Aorta (tissue), 5 donors: ENCODE results near the gene ZMAT3. TPM values are rescaled to one million over a fixed set of nuclear protein-coding genes. Genes with fewer than 3 reads are reported as not detected.
A peak's percentile ranks its signal among the peaks of the same experiment; 100 is the strongest.
"Not testable (repeated sequence)": the region's sequence is repeated elsewhere in the genome, so short reads cannot be mapped to it uniquely, and the experiment has no call there.

Experiments
- ATAC-seq: fragments of 200-7000 bp; cut with Tn5 transposase; one replicate; pipeline ENCODE4 v1.9.1; 2022; ENCODE audit warnings: moderate library complexity; ENCODE audit not compliant: low FRiP score
- DNase-seq, 2 donors: peaks; one replicate each; pipeline ENCODE4 v3.0.0-alpha.2; 2020
- H3K27ac ChIP-seq, 2 donors: one replicate each; pipeline ENCODE4 v1.5.1; 2013; ENCODE audit warnings: low read length in 2 of 2, mild to moderate bottlenecking in 2 of 2, moderate library complexity in 2 of 2, control low read depth in 1 of 2, inconsistent platforms in 1 of 2, low read depth in 1 of 2
- H3K27me3 ChIP-seq, 2 donors: one replicate each; pipeline ENCODE4 v1.6.1; 2013; ENCODE audit warnings: control low read depth in 1 of 2, low read length in 1 of 2, mild to moderate bottlenecking in 1 of 2, moderate library complexity in 1 of 2; ENCODE audit not compliant: insufficient read depth in 2 of 2, control insufficient read depth in 1 of 2
- H3K36me3 ChIP-seq, 2 donors: one replicate each; pipeline ENCODE4 v1.6.1; 2013; ENCODE audit warnings: control low read depth in 1 of 2, low read length in 1 of 2, mild to moderate bottlenecking in 1 of 2; ENCODE audit not compliant: insufficient read depth in 2 of 2, control insufficient read depth in 1 of 2
- H3K4me1 ChIP-seq, 2 donors: one replicate each; pipeline ENCODE4 v1.6.1; 2013; ENCODE audit warnings: low read length in 2 of 2, control low read depth in 1 of 2, mild to moderate bottlenecking in 1 of 2, moderate library complexity in 1 of 2; ENCODE audit not compliant: insufficient read depth in 2 of 2, control insufficient read depth in 1 of 2
- H3K4me3 ChIP-seq, 2 donors: one replicate each; pipeline ENCODE4 v1.5.1; 2013; ENCODE audit warnings: low read length in 2 of 2, control low read depth in 1 of 2, mild to moderate bottlenecking in 1 of 2
- H3K9me3 ChIP-seq: one replicate; pipeline ENCODE4 v1.6.1; 2013; ENCODE audit warnings: mild to moderate bottlenecking, low read length; ENCODE audit not compliant: control insufficient read depth
- WGBS, 2 donors: extraction: QIAGEN DNeasy Blood & Tissue Kit; methylation state at CpG; one replicate each; pipeline ENCODE4 v1.1.7; 2013; 5-methylcytosine and 5-hydroxymethylcytosine counted together
- intact Hi-C, 2 donors: fragments of 100-400 bp; cut with DNase I; formaldehyde crosslinking; loops; one replicate each; pipeline versions ENCODE4 v1.14.2 to v1.15.0; 2022
- long read RNA-seq, 2 donors: library from polyadenylated mRNA; unstranded; transcript quantifications; one replicate each; pipeline ENCODE4 v2.0.0, GENCODE V29; 2020 to 2021
- polyA plus RNA-seq, 2 donors: library from polyadenylated mRNA; stranded (reverse); fragments of 200-250 nt; gene quantifications; one replicate each; pipeline ENCODE4 v1.2.3, GENCODE V29; 2013
- total RNA-seq, 2 donors: library from RNA; stranded (reverse); fragmentation: NEBNext Ultra II Directional; extraction: Animal tissue kit (Norgen Biotek cat#: 25700); gene quantifications; one replicate each; pipeline ENCODE4 v1.2.1, GENCODE V29; 2021
- donor health status: healthy with polysubstance abuse.
- donor health status: Bipolar disorder and iron deficiency.
- donor health status: DM: no; HTN: no; CAD: no.
- donor health status: DM: no; HTN: no; CAD: no.
- donor health status: DM: yes; HTN: yes; CAD: no.

Gene ZMAT3
- total RNA-seq (10 to 100 TPM; 27.1 to 27.3 TPM), polyA plus RNA-seq (10 to 100 TPM in 1 of 2 donors, 1 to 10 TPM in 1; 9.9 to 12.4 TPM)
- long read RNA-seq, donor 1, full-length matches to known transcripts, result 4 of 16 reads
- long read RNA-seq, donor 1, partial matches to known transcripts, result 7 of 16 reads
- long read RNA-seq, donor 1, other reads (novel, unspliced or antisense), result 5 of 16 reads
- long read RNA-seq, donor 2, full-length matches to known transcripts, result 1 of 16 reads
- long read RNA-seq, donor 2, partial matches to known transcripts, result 2 of 16 reads
- long read RNA-seq, donor 2, other reads (novel, unspliced or antisense), result 13 of 16 reads

GRCh38 chr3:179071323-179072099 lies at the start of gene ZMAT3:
TSS of gene ZMAT3 (minus strand) at chr3:179071809. CDS start at chr3:179067752, 4,057 bp downstream.
- H3K9me3 ChIP-seq, result no peaks in the 10 kb centered on the region
- 0% methylated on average over 71 to 80 of the region's 80 CpGs for WGBS, 2 donors
- ATAC-seq (peak; percentile 93), DNase-seq (peak; percentile 92 to 96)
- intact Hi-C loops, result loop anchor here (5.0 to 10.0 kb wide), 2 partner anchors 34 to 57 kb away; no protein-coding TSS in a partner anchor
- H3K4me3 ChIP-seq, result peak within 1 kb of the TSS; percentile 78 to 92
- peaks cover 0 to 2% of the 10 kb centered on the region in 2 donors for H3K36me3 ChIP-seq
- peak within 1 kb of the TSS; percentile 47 to 95 for H3K27ac ChIP-seq
- H3K27me3 ChIP-seq, result no peaks in the 10 kb centered on the region
- no peaks in the 10 kb centered on the region for H3K4me1 ChIP-seq

GRCh38 chr3:179116816-179117215 lies 45.2 kb upstream of the ZMAT3 start:
- WGBS, 2 donors, result 49 to 50% methylated on average over 2 of the region's 2 CpGs
- ATAC-seq, result no peak
- Histone ChIP-seq H3K4me3 (no peak overlapping the region), H3K9me3 (no peaks in the 10 kb centered on the region), H3K27ac (no peak overlapping the region), H3K4me1 (no peaks in the 10 kb centered on the region), H3K36me3 (no peaks in the 10 kb centered on the region), H3K27me3 (no peaks in the 10 kb centered on the region)
- intact Hi-C loops, result no loop called here
- DNase-seq, result no peak

GRCh38 chr3:179115444-179115843 lies 43.8 kb upstream of the ZMAT3 start:
- WGBS, 2 donors, result 41 to 48% methylated on average over 1 of the region's 1 CpG
- H3K4me1 ChIP-seq, ATAC-seq, H3K27ac ChIP-seq, intact Hi-C loops, H3K9me3 ChIP-seq, DNase-seq, H3K4me3 ChIP-seq, H3K36me3 ChIP-seq, H3K27me3 ChIP-seq: not testable (repeated sequence)

- H3K4me1 ChIP-seq, result no peaks in the 10 kb centered on the region
- no peaks in the 10 kb centered on the region for H3K36me3 ChIP-seq
- H3K27ac ChIP-seq, result no peak overlapping the region
- no peaks in the 10 kb centered on the region for H3K27me3 ChIP-seq
- no peak overlapping the region for H3K4me3 ChIP-seq
- intact Hi-C loops, result no loop called here
- 10 to 14% methylated on average over 2 of the region's 2 CpGs for WGBS, 2 donors
- ATAC-seq, result no peak
- no peak for DNase-seq
- no peaks in the 10 kb centered on the region for H3K9me3 ChIP-seq
These were observed 42.3 kb upstream of the ZMAT3 start for GRCh38 chr3:179113903-179114302.

- intact Hi-C loops, result loop anchor here in 1 of 2 donors (5.0 kb wide), 1 partner anchor 209 kb away; no protein-coding TSS in a partner anchor
- Histone ChIP-seq H3K36me3 (no peaks in the 10 kb centered on the region), H3K4me1 (no peaks in the 10 kb centered on the region), H3K27ac (no peak overlapping the region), H3K4me3 (no peak overlapping the region), H3K9me3 (no peaks in the 10 kb centered on the region), H3K27me3 (no peaks in the 10 kb centered on the region)
- ATAC-seq (no peak), DNase-seq (no peak)
- WGBS, 2 donors, result 56 to 72% methylated on average over 1 of the region's 1 CpG
These were observed 36.5 kb upstream of the ZMAT3 start for GRCh38 chr3:179108086-179108485.

GRCh38 chr3:179107617-179108016 lies 36.0 kb upstream of the ZMAT3 start:
- Histone ChIP-seq H3K36me3 (no peaks in the 10 kb centered on the region), H3K27me3 (no peaks in the 10 kb centered on the region), H3K4me1 (no peaks in the 10 kb centered on the region), H3K9me3 (no peaks in the 10 kb centered on the region), H3K27ac (no peak overlapping the region), H3K4me3 (no peak overlapping the region)
- 81 to 88% methylated on average over 3 of the region's 3 CpGs for WGBS, 2 donors
- ATAC-seq, result no peak
- no peak for DNase-seq
- intact Hi-C loops, result loop anchor here in 1 of 2 donors (5.0 kb wide), 1 partner anchor 210 kb away; no protein-coding TSS in a partner anchor

- no peaks in the 10 kb centered on the region for H3K27me3 ChIP-seq
- ATAC-seq (no peak), DNase-seq (no peak)
- intact Hi-C loops, result loop anchor here in 1 of 2 donors (5.0 kb wide), 1 partner anchor 211 kb away; no protein-coding TSS in a partner anchor
- H3K36me3 ChIP-seq, result no peaks in the 10 kb centered on the region
- WGBS, 2 donors, result 18 to 27% methylated on average over 1 of the region's 1 CpG
- no peaks in the 10 kb centered on the region for H3K9me3 ChIP-seq
- no peak overlapping the region for H3K4me3 ChIP-seq
- no peak overlapping the region for H3K27ac ChIP-seq
- no peaks in the 10 kb centered on the region for H3K4me1 ChIP-seq
These were observed 34.3 kb upstream of the ZMAT3 start for GRCh38 chr3:179105881-179106280.

- intact Hi-C loops, result loop anchor here in 1 of 2 donors (5.0 kb wide), 1 partner anchor 217 kb away; no protein-coding TSS in a partner anchor
These were observed 29.0 kb upstream of the ZMAT3 start for GRCh38 chr3:179100652-179101051.

More at GRCh38 chr3:179100652-179101051, 29.0 kb upstream of the ZMAT3 start:
- H3K27ac ChIP-seq, result no peak overlapping the region
- no peaks in the 10 kb centered on the region for H3K4me1 ChIP-seq
- H3K36me3 ChIP-seq, result no peaks in the 10 kb centered on the region
- ATAC-seq, result no peak
- H3K4me3 ChIP-seq, result no peak overlapping the region
- no peak for DNase-seq
- H3K27me3 ChIP-seq, result no peaks in the 10 kb centered on the region
- H3K9me3 ChIP-seq, result no peaks in the 10 kb centered on the region
